HepG2 (cell line): ENCODE results near the gene ALX4. TPM values are rescaled to one million over a fixed set of nuclear protein-coding genes. Genes with fewer than 3 reads are reported as not detected.

Source experiments
- ATAC-seq: fragments of 200-7000 bp; cut with Tn5 transposase; 3 replicates; pipeline ENCODE4 v1.9.1; 2020; ENCODE audit warnings: mild to moderate bottlenecking, moderate library complexity
- BruUV-seq: library from RNA; stranded (reverse); fragments of 400-500 nt; replicated peaks from 2 replicates; lab custom pipeline; 2021; lab: Mats Ljungman, UMichigan
- CTCF ChIA-PET: fragments of 300-600 bp; formaldehyde crosslinking; extraction: SDS; loops from one replicate; lab custom pipeline; 2021; ENCODE audit warnings: low total read pairs, inconsistent platforms, low intra/inter-chr PET ratio; lab: Yijun Ruan, JAX
- POLR2A ChIA-PET: fragments of 350-600 bp; sonication (Branson Sonifier 250); formaldehyde crosslinking; loops from one replicate; lab custom pipeline; 2020; ENCODE audit warnings: antibody characterized with exemption, inconsistent platforms; lab: Yijun Ruan, JAX
- DNase-seq: peaks from one replicate; pipeline ENCODE4 v3.0.0-alpha.2; 2015; ENCODE audit warnings: low spot score
- FAIRE-seq: peaks from 3 replicates; lab custom pipeline; 2011; peaks lifted over from hg19 to GRCh38; lab: Jason Lieb, UNC
- H2AFZ ChIP-seq: one replicate; pipeline ENCODE4 v1.6.1; 2011; ENCODE audit warnings: low read length, inconsistent platforms
- H3K27ac ChIP-seq: fragments of 300-600 bp; 3 replicates; pipeline ENCODE4 v1.8.0; 2011; ENCODE audit warnings: mixed run types, mild to moderate bottlenecking, mixed read lengths, low read length, inconsistent platforms; ENCODE audit not compliant: insufficient read depth; ENCODE audit errors: extremely low read length
- H3K27me3 ChIP-seq, 2 experiments: fragments of 200-600 bp in 1 of 2; 2 replicates in 1 of 2; 3 replicates in 1 of 2; pipeline versions ENCODE4 v1.6.0 to v1.8.0; 2011; ENCODE audit warnings: low read length in 2 of 2, mild to moderate bottlenecking in 2 of 2, moderate library complexity in 2 of 2, inconsistent platforms in 1 of 2; ENCODE audit not compliant: insufficient read depth in 2 of 2, control insufficient read depth in 1 of 2
- H3K36me3 ChIP-seq, 2 experiments: fragments of 200-600 bp in 1 of 2; replicated peaks in 1 of 2; 2 replicates in 1 of 2; 3 replicates in 1 of 2; pipeline versions ENCODE4 v1.5.1 to v1.8.0; 2011; ENCODE audit warnings: low read length in 2 of 2, inconsistent platforms in 1 of 2; ENCODE audit not compliant: insufficient read depth in 2 of 2, control insufficient read depth in 1 of 2
- H3K4me1 ChIP-seq: 2 replicates; pipeline ENCODE4 v1.5.1; 2012; ENCODE audit warnings: low read length, inconsistent platforms; ENCODE audit not compliant: insufficient read depth
- H3K4me2 ChIP-seq: 2 replicates; pipeline ENCODE4 v1.6.0; 2011; ENCODE audit warnings: low read depth, low read length, inconsistent platforms
- H3K4me3 ChIP-seq, 3 experiments: fragments of 200-600 bp in 1 of 3; sonication (generic), shearing (Covaris generic) in 1 of 3; replicated peaks in 1 of 3; 2 replicates each; pipeline ENCODE4 v1.5.1; 2011 to 2016; ENCODE audit warnings: low read length in 3 of 3, inconsistent platforms in 2 of 3, low read depth in 2 of 3, mild to moderate bottlenecking in 2 of 3, control low read depth in 1 of 3, mixed read lengths in 1 of 3; ENCODE audit not compliant: insufficient read depth in 1 of 3
- H3K79me2 ChIP-seq: one replicate; pipeline ENCODE4 v1.6.1; 2011; ENCODE audit warnings: low read length, inconsistent platforms; ENCODE audit not compliant: insufficient read depth
- H3K9ac ChIP-seq: 2 replicates; pipeline ENCODE4 v1.6.0; 2011; ENCODE audit warnings: mild to moderate bottlenecking, low read depth, low read length, inconsistent platforms; ENCODE audit not compliant: insufficient read depth
- H3K9me3 ChIP-seq: 2 replicates; pipeline ENCODE4 v1.5.1; 2012; ENCODE audit warnings: mild to moderate bottlenecking, low read length
- H4K20me1 ChIP-seq: 2 replicates; pipeline ENCODE4 v1.6.0; 2011; ENCODE audit warnings: inconsistent platforms, mild to moderate bottlenecking, low read length, moderate library complexity; ENCODE audit not compliant: insufficient read depth
- HIC2 ChIP-seq: sonication (generic); formaldehyde crosslinking; IDR thresholded peaks from 2 replicates; pipeline ENCODE4 v1.9.0; 2022; ENCODE audit warnings: low read depth, missing genetic modification reagents
- ZBTB34 ChIP-seq: sonication (generic); formaldehyde crosslinking; IDR thresholded peaks from 2 replicates; pipeline ENCODE4 v1.8.0; 2022; ENCODE audit warnings: mild to moderate bottlenecking, missing genetic modification reagents
- ZBTB46 ChIP-seq: sonication (generic); formaldehyde crosslinking; IDR thresholded peaks from 2 replicates; pipeline ENCODE4 v1.4.0; 2020; ENCODE audit warnings: mild to moderate bottlenecking, missing genetic modification reagents, borderline replicate concordance
- WGBS: methylation state at CpG from one replicate; pipeline ENCODE4 v1.1.6; 2017; ENCODE audit warnings: low lambda C conversion rate; 5-methylcytosine and 5-hydroxymethylcytosine counted together
- in situ Hi-C: cut with HindIII; loops from 2 replicates; pipeline ENCODE4 v1.10.0; 2017; ENCODE audit warnings: low pct_unique_long_range_greater_than_20kb; ENCODE audit not compliant: extremely low pct_ligation_motif_present
- intact Hi-C: fragments of 100-400 bp; cut with micrococcal nuclease; formaldehyde crosslinking; loops from one replicate; pipeline ENCODE4 v1.10.0; 2022; ENCODE audit not compliant: unreplicated experiment
- polyA plus RNA-seq, 8 experiments: library from polyadenylated mRNA; depleted of rRNA in 3 of 8; stranded (reverse) in 7 of 8; unstranded in 1 of 8; fragments of >200 nt; fragmentation: Illumina TruSeq in 4 of 8; extraction: Trizol in 4 of 8; gene quantifications; 2 replicates each; pipeline versions ENCODE4 v1.2.1 to v1.2.3, GENCODE V29; 2011 to 2016; ENCODE audit warnings: low read depth in 4 of 8, missing spikeins in 1 of 8, mixed read lengths in 1 of 8; ENCODE audit not compliant: insufficient read depth in 1 of 8
- total RNA-seq, 5 experiments: library from RNA; depleted of rRNA; stranded (reverse); fragments of >200 nt; fragmentation: Illumina TruSeq; extraction: Trizol; gene quantifications; 2 replicates each; pipeline ENCODE4 v1.2.3, GENCODE V29; 2016; ENCODE audit warnings: low read depth in 1 of 5

The ALX4 gene
- total and polyA plus RNA-seq, 2 of the 13 experiments (the other 11 are each of a cell fraction or from before 2014, with no cell fraction given): not detected

DNA sequence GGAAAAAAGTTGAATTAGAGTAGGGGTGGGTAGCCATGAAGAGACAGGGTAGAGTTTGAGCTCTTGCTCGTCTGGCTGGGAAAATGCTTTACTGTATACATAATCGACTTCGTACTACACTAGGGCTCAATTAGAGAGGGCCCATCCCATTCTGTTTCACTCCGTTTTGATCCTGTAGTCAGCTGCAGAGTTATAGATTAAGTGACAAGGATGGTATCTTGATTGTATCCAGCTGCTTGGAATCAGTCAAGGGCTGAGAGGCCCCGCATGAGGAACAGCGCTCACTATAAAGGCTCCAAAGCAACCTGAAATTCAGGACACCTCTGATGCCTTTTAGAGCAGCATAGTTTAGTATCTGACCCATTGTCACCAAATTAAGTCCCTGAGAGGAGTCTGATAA lies 81.6 kb downstream of the ALX4 start:
- ATAC-seq (no peak), DNase-seq (no peak), FAIRE-seq (no peak)
- 95% methylated on average over 6 of the region's 6 CpGs for WGBS
- H3K36me3 ChIP-seq: no peaks in the 10 kb centered on the region
- H3K27ac ChIP-seq: no peak overlapping the region
- intact Hi-C loops (no loop called here), in situ Hi-C loops (no loop called here)
- no peak overlapping the region for H3K4me2 ChIP-seq
- ChIA-PET POLR2A (no interaction called here), CTCF (no interaction called here)
- H4K20me1 ChIP-seq: no peaks in the 10 kb centered on the region
- no peaks in the 10 kb centered on the region for H3K4me1 ChIP-seq
- H2AFZ ChIP-seq: no peak overlapping the region
- TF ChIP-seq ZBTB46 (CRISPR knock-in tag) (no peak), HIC2 (CRISPR knock-in tag) (no peak), ZBTB34 (CRISPR knock-in tag) (no peak)
- H3K9ac ChIP-seq: no peak overlapping the region
- no peaks in the 10 kb centered on the region for H3K27me3 ChIP-seq
- no peaks in the 10 kb centered on the region for H3K9me3 ChIP-seq
- H3K4me3 ChIP-seq: no peak overlapping the region
- no TSS peak for BruUV-seq
- H3K79me2 ChIP-seq: no peaks in the 10 kb centered on the region
